Measurements from ENCODE around the gene NEK10.

DNA sequence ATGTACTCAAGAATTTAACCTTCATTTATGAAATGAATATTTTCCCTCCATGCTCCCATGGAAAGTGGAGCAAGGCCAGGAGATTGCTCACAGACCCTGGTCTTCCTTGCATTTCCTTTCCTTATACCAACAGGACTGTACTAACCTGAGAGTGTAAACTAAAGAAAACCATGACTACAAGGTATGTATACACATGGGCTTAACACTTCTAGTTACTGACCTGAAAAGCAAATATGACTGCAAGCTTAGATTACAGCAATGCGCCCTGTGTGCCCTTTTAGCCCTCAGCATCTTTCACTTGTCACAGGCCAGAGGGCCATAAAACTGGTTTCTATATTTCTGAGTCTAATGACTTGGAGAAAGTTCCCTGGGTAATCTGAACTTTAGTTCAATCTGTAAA is 52.1 kb downstream of the NEK10 start:
- no peak for TF ChIP-seq POLR2AphosphoS5 (IDR thresholded peaks at IDR 0.05; ENCODE audit: borderline replicate concordance, low read depth, low read length)
- no peak for TF ChIP-seq EZH2 (IDR thresholded peaks at IDR 0.05)

Data from SK-N-MC (cell line).